ENCODE data around the gene PCDHGA5. TPM values are rescaled to one million over a fixed set of nuclear protein-coding genes. Genes with fewer than 3 reads are reported as not detected.

Gene PCDHGA5
- total and polyA plus RNA-seq, 2 of the 8 experiments (the other 6 are each of a cell fraction or from before 2014, with no cell fraction given) = 1.1 to 1.3 TPM

- TF ChIP-seq RAD21 (IDR thresholded peaks at IDR 0.05 in 1 of 2, conservative IDR thresholded peaks at IDR 0.05 in 1 of 2; ENCODE audit: low read depth in 2 of 2, low read length in 2 of 2) (peak; percentile 45 to 57), CBX8 (IDR thresholded peaks at IDR 0.05; ENCODE audit: borderline replicate concordance, low read depth, low read length) (no peak), MAFK (IDR thresholded peaks at IDR 0.05; ENCODE audit: low read depth, low read length) (no peak), TEAD4 (IDR thresholded peaks at IDR 0.05; ENCODE audit: low read depth, low read length) (peak; percentile 30; the same call in 1 of the 2 replicates), SIX5 (IDR thresholded peaks at IDR 0.05; ENCODE audit: low read depth, low read length) (no peak), SIN3A (conservative IDR thresholded peaks at IDR 0.05 in 1 of 2, IDR thresholded peaks at IDR 0.05 in 1 of 2; ENCODE audit: low read depth in 1 of 2, low read length in 2 of 2) (peak in 1 of 2 experiments; percentile 76; a peak in 2 of 4 replicates), BRCA1 (IDR thresholded peaks at IDR 0.05; ENCODE audit: low read depth, low read length) (peak; percentile 53; the same call in 1 of the 2 replicates), SP2 (IDR thresholded peaks at IDR 0.05; ENCODE audit: low read length) (peak; percentile 16; the same call in 1 of the 2 replicates), CREB1 (IDR thresholded peaks at IDR 0.05) (peak; percentile 80), E2F6 (IDR thresholded peaks at IDR 0.05) (peak; percentile 45), POLR2AphosphoS5 (IDR thresholded peaks at IDR 0.05; ENCODE audit: low read depth, low read length) (peak; percentile 97), RXRA (IDR thresholded peaks at IDR 0.05; ENCODE audit: insufficient read depth, low read depth, low read length) (no peak), SP1 (IDR thresholded peaks at IDR 0.05; ENCODE audit: low read depth, low read length) (0 out of 2 replicates have a peak, but pooled peaks have one; percentile 7), KDM4A (IDR thresholded peaks at IDR 0.05; ENCODE audit: low read depth, low read length, severe bottlenecking) (peak; percentile 91), BACH1 (IDR thresholded peaks at IDR 0.05; ENCODE audit: low read length) (no peak), CTCF (IDR thresholded peaks at IDR 0.05; ENCODE audit: control extremely low read depth in 1 of 3, insufficient read depth in 1 of 3, low read depth in 1 of 3, low read length in 3 of 3) (peak; percentile 77 to 93 (median 80))
- TF ChIP-seq, protein P1, sequence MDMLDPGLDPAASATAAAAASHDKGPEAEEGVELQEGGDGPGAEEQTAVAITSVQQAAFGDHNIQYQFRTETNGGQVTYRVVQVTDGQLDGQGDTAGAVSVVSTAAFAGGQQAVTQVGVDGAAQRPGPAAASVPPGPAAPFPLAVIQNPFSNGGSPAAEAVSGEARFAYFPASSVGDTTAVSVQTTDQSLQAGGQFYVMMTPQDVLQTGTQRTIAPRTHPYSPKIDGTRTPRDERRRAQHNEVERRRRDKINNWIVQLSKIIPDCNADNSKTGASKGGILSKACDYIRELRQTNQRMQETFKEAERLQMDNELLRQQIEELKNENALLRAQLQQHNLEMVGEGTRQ (IDR thresholded peaks at IDR 0.05; ENCODE audit: low read length) = no peak
Measured at GRCh38 chr5:141320225-141321169, 43.5 kb upstream of the PCDHGA5 start, which contains the start of gene TAF7 (continued).

Data from H1 (cell line).